Suppressor macrophage (primary cell): ENCODE data around the gene TLR9.

Experiments used
- DNase-seq, 4 experiments: peaks; one replicate each; pipeline ENCODE4 v3.0.0-alpha.2; 2020 to 2022

Gene TLR9

GRCh38 chr3:52216585-52217408 is 8.6 kb downstream of the TLR9 start:
- no peak for DNase-seq

DNA sequence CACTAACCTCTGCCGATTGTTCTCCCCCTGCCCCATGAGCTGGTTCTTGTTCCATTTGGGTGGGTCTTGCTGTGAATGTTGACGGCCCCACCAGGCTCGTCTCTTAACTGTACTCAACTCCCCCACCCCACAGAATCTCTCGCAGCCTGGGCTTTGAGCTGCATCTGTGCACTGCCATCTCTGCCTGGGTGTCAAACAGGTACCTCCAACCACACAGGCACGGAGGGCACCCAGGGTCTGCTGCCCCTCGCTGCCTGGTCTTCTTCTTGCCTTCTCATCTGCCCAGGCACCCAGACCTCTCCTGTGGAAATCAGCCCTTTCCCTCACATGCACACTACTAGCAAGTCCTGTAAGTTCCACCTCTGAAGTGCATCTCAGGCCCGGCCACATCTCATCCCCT is 10.1 kb downstream of the TLR9 start:
- no peak for DNase-seq

DNA sequence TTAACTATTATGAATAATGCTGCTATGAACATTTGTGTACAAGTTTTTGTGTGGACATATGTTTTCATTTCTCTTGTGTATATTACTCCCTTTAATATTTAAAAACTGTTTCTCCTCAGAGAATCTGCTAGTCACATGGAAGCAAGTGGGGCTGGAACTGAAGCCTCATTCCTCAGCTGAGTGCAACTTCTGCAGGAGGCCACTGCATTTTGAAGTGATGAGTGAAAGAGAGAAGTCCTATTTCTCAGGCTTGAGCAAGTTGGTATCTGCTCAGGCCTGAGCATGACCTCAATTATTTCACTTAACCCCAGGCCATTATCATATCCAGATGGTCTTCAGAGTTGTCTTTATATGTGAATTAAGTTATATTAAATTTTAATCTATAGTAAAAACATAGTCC is 11.5 kb downstream of the TLR9 start:
- no peak for DNase-seq

DNA sequence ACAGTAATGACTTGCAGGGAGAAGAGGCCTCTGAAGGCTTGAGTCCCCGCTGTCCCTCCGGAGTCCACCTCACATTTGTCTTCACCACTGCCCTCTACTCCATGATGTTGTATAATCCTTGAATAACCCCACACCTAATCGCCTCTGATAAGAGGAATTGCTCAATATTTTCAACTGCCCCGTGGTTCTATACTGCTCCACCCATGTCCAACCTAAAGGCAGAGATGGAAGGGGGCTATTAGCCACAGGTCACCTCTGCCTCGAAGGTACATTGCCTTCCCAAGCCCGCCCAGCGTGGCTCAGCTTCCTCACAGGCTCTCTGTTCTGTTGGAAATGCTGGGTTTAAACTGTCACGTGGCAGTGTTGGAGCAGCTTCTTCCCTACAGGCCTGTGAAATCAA is 12.4 kb downstream of the TLR9 start:
- DNase-seq = no peak

- no peak for DNase-seq
Observed at GRCh38 chr3:52211268-52211891, 14.1 kb downstream of the TLR9 start.

- DNase-seq = peak; percentile 53 to 84 (median 74)
Observed at GRCh38 chr3:52210550-52211046, 14.8 kb downstream of the TLR9 start.

- DNase-seq = no peak
Observed at GRCh38 chr3:52210037-52210436, 15.4 kb downstream of the TLR9 start.

GRCh38 chr3:52208556-52208955 is 16.9 kb downstream of the TLR9 start:
- DNase-seq = no peak

- DNase-seq = no peak
Observed at GRCh38 chr3:52205727-52206372, 19.6 kb downstream of the TLR9 start.

DNA sequence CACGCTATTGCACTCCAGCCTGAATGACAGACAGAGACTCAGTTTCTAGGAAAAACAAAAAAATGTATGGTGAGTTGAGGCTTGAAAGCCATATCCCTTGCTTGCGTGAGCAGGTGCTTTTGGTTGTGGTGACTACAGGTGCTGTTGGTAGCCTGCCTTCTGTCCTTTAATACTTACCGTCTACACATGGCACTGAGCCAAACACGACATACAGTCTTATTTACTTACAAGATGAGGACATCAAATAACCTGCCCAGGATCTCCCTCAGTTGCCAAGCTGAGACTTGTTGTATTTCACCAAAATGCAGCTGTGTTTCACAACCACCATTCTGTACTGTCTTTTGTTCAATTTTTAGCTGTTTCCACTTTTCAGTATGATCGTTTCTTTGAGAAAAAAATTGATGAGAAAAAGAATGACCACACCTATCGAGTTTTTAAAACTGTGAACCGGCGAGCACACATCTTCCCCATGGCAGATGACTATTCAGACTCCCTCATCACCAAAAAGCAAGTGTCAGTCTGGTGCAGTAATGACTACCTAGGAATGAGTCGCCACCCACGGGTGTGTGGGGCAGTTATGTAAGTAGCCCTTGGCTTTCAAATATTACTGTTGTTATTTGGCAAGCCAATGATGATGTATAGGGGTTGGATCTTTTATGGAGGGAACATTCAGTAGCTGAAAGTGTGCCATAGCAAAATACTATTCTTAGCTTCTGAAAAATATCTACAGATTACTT is 20.9 kb downstream of the TLR9 start:
- DNase-seq = peak; percentile 71 to 89 (median 85)

GRCh38 chr3:52203701-52204100 is 21.7 kb downstream of the TLR9 start:
- DNase-seq = no peak

DNA sequence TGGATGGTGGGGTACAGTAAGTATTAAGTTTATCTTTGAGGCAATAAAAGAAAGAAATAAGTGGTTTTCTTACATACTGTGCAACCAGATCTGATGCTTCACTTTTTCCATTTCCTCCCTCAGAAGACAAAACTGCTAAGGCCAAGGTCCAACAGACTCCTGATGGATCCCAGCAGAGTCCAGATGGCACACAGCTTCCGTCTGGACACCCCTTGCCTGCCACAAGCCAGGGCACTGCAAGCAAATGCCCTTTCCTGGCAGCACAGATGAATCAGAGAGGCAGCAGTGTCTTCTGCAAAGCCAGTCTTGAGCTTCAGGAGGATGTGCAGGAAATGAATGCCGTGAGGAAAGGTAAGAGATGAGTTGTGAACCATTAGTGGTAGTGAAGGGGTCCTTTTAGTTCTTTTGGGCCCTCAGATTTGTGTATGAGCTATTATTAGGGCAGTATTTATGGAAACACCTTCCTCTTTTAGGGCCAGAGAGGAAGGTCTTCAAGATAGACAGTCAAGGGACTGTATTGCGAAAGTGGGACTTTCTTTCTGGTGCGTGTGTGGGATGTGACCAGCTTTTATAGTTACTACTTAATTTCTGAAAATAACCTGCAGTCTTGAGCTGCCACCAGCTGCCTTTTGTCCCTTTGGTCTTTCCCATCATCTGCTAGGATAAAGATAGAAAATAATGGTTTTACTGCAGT is 22.9 kb downstream of the TLR9 start:
- peak; percentile 71 to 92 (median 84) for DNase-seq

- DNase-seq = peak in 2 of 4 experiments; percentile 48 to 58
Observed at GRCh38 chr3:52200981-52201679, 24.3 kb downstream of the TLR9 start.

- DNase-seq = peak in 2 of 4 experiments; percentile 23 to 37
Observed at GRCh38 chr3:52198643-52199608, 26.5 kb downstream of the TLR9 start.

- peak; percentile 97 to 99 (median 98) for DNase-seq
Observed at GRCh38 chr3:52197842-52198625, 27.4 kb downstream of the TLR9 start, which contains the start of gene ALAS1. Gene ALAS1, plus strand, starts transcription at chr3:52198160. Its CDS starts 1,082 bp downstream, at chr3:52199242.

GRCh38 chr3:52197499-52197841 is 28.0 kb downstream of the TLR9 start:
- DNase-seq = no peak

DNA sequence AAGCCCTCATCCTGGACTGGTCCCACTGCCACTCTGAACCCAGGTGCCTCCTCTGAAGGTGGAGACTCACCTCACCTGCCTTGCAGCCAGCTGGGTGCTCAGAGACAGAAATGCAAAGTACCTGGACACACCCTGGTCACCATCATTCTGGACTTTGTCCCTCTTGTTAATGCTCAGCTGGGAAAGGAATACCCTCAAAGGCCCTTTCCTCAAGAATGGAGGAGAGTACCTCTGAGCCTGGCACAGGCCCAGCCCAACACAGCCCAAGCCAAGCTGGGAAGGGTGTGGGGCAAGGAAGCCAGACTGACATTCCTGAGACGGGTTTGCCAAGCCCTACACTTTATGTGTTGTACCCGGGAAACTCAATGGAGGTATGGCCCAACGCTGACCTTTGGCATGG is 28.5 kb downstream of the TLR9 start:
- no peak for DNase-seq

DNA sequence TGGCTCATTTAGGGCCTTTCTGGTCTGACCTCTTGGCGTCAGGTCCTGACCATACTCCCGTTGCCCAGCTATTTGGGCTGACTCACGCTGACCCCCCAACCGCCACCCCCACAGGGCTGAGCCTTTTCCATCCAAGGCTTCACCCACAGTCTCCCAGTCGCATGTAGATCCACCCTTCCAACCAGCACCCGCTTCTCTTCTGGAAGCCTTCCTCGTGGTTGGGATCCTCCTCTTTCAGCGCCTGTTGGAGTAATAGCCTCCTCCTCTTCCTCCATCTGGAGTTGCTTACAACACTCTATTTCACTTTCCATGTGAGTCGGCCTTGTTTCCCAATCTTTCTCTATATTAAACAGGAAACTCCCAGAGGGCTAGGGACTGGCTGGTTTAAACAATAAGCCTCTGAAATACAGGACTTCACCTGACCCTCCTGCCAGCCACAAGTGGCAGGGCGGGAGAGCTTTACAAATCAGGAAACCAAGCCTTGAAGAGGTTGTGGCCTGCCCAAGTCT is 29.6 kb downstream of the TLR9 start:
- peak; percentile 84 to 96 (median 90) for DNase-seq

DNA sequence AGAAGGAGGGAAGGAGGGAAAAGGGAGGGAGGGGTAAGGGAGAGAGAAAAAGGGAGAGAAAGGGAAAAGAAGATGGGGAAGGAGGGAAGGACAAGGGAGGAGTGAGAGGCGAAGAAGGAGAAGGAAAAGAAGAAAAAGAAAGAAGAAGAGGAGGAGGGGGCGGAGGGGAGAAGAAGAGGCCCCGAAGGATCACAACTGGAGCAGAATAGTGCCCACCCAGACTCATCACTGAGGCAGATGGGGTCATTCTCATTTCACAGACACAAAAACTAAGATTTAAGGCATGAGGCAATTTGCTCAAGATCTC is 30.2 kb downstream of the TLR9 start:
- DNase-seq = no peak
